NCI-H82 treated with DMSO at 0.1 percent for 48 hours (cell line): ENCODE measurements around the gene EHBP1.

ENCODE experiments used
- DNase-seq: peaks from one replicate; lab custom pipeline; 2025; ENCODE audit not compliant: unreplicated experiment; lab: John Stamatoyannopoulos, UW

Gene EHBP1

GRCh38 chr2:63048367-63049171 is 343.1 kb downstream of the EHBP1 start:
- DNase-seq: no peak

GRCh38 chr2:63049211-63049969 is 343.9 kb downstream of the EHBP1 start:
- DNase-seq: no peak

GRCh38 chr2:63049970-63050333 is 344.4 kb downstream of the EHBP1 start:
- no peak for DNase-seq

DNA sequence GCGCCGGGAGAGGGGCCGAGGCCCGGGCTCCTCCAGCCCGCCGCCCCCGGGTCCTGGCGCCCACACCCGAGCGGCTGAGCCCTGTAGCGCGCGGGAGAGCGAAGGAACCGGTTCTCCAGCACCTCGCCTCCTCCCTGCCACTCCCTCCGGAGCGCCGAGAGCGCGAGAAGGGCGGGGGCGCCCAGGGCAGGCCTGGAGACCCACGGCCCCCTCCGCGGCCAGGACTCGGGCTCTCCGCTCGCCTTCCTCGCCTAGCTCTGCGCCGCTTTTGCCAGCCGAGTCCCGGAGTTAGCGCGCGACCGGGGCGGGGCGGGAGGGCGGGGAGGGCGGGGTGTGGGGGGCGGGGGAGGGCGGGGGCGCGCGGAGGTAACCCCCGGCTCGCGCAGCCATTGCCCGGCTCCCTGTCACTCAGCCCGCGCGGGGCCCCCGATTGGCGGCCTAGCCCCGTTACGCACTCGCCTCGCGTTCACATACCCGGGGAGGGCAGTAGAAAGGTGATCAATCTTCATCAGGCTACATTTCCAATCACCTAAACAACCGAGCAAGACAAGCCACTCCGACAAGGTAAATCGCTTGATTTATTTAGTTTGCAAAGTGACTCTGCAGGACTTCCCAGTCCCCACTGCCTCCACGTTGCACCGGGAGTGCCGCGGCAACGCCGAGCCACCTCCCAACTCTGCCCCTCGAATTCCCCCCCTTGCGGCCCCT is 345.0 kb downstream of the EHBP1 start, which contains the start of gene OTX1:
OTX1 (plus strand) TSS at position 497 of the 708 bp plus-strand sequence. CDS start 2,161 bp downstream, outside the sequence.
- peak; percentile 78 for DNase-seq

DNA sequence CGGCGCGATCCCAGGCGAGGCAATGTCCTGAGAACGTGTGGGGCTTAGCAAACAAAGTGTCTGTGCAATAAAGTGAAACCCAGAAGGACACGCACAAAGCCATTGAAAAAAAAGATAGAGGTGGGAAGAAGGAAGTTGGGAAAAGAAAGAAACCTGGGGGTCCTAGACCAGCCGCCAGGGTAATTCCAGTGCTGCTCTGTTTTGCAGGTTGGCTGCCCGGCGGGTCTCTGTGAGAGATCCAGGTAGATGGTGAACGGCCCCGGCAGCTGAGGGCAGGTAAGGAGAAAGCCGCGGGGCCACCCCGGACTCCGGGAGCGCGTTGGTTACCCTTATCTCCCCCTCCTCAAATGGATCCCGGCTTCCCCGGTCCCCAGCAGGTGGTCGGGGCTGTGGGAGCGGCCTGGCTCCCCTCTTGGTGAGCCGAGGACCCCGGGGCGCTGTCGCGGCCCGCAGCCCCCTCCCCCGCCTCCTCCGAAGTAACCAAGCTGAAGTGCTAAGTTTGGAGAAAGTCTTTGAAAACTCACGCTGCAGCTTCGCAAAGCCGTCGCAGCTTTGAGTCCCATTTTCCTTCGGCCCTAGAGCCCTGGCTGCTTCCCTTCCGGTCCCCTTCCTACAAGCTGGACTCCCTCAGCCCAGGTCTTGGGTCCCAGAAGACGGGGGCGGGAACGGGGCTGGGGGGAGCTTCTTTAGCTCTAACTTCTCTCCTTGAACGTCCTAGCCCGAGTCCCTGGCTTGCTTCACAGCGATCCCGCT is 345.7 kb downstream of the EHBP1 start:
- DNase-seq: no peak

- no peak for DNase-seq
Measured at GRCh38 chr2:63051795-63052333, 346.4 kb downstream of the EHBP1 start.

DNA sequence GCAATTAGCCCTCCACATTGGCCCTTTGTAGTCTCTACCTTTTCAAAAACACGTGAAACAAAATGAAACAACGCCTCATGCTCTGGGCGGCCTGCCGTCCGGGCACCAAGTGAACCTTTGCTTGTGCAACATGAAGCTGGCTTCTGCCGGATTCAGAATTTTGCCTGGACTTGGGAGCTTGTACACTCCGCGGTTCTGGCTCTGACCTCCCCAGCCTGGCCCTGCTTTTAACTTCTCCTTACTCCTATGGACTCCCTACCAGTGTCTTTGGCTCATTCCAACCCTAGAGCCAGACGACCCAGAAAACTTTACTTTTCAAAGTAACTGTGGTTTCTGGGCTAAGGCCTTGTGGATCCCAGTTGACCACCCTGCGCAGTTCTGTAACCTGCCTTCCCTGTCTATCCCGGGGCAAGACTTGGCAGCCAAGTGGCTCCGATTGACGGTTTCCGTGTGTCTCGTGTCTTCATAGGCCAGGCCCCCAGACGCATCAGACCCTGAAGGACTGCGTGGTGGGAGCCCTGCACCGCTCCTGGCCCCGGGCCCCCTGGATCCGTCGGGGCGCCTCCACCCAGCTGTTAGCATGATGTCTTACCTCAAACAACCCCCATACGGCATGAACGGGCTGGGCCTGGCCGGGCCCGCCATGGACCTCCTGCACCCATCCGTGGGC is 347.0 kb downstream of the EHBP1 start:
- no peak for DNase-seq

- DNase-seq: no peak
Measured at GRCh38 chr2:63053081-63053888, 347.8 kb downstream of the EHBP1 start.

GRCh38 chr2:63053889-63054602 is 348.5 kb downstream of the EHBP1 start:
- no peak for DNase-seq

DNA sequence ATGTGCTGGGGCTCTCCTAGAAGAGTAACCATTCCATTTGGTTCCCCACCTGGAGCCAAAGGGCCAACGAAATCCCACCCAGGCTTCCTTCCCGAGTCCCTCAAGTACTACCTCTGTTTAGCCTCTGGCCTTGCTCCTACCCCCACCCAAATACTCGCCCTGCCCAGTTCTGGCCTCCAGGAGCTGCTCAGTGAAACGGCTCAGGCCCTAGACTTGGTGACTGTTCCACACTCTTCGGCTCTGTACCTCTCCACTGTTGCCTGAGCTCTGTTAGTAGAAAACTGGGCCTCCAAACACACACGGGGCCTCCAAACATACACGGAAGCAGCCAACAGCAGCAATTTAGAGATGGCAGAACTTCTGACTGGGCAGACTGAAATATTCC is 349.3 kb downstream of the EHBP1 start:
- no peak for DNase-seq

DNA sequence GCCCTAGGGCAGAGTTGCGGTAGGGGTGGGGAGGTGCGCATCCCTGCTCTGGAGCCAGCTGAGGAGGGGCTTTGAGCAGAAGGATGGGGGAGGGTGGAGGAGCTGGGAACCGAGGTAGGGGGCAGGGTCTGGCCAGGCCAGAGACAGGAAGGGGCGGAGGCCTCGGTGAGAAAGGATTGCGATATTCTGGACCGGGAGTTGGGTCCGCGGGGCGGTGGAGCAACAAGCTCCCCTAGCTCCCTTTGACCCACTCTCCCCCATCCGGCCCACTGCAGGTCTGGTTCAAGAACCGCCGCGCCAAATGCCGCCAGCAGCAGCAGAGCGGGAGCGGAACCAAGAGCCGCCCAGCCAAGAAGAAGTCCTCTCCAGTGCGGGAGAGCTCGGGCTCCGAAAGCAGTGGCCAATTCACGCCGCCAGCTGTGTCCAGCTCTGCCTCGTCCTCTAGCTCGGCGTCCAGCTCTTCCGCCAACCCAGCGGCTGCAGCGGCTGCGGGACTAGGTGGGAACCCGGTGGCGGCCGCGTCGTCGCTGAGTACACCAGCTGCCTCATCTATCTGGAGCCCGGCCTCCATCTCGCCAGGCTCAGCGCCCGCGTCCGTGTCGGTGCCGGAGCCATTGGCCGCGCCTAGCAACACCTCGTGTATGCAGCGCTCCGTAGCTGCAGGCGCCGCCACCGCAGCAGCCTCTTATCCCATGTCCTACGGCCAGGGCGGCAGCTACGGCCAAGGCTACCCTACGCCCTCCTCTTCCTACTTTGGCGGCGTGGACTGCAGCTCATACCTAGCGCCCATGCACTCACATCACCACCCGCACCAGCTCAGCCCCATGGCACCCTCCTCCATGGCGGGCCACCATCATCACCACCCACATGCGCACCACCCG is 350.0 kb downstream of the EHBP1 start:
- DNase-seq: no peak

- DNase-seq: no peak
Measured at GRCh38 chr2:63056107-63057050, 350.9 kb downstream of the EHBP1 start.

- no peak for DNase-seq
Measured at GRCh38 chr2:63057249-63058143, 352.0 kb downstream of the EHBP1 start.

DNA sequence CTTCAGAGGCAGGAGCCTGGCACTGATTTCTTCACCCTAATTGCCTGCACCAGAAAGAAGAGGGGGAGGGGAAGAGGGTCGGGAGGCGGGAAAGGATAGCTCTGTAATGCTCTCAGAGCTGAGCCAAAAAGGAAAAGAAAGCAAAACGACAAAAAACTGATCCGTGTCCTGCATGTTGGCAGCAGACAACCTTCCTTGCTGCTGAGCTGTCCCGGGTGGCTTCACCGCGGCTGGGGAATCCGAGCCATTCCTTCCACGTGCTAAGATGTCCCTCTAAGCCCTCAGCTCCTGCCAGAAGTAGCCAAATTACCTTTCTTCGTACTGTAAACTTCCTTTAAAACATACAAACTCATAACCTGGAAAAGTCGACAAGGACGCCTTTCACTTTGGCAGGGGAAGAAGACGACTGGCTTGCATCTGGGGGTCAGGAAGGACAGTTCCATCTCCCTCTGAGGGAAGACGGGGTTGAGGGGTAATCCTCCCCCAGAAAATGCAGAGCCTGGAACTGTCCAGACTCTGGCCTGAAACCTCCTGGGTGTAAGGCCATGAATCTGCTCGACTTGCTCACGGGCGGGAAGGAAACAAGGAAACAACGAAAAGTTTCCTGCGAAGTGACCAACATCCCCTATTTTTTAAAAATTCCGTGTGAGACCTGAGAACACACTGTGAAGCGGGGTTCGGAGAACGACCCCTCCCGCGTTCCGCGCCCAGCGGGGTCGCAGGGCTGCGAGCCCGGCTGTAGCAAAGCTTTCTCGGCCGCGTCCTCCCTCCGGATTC is 352.8 kb downstream of the EHBP1 start:
- DNase-seq: no peak
